Spinal cord (tissue), 10 donors: ENCODE data around the gene RPTOR. TPM values are rescaled to one million over a fixed set of nuclear protein-coding genes. Genes with fewer than 3 reads are reported as not detected.
A peak's percentile ranks its signal among the peaks of the same experiment; 100 is the strongest.
"Not testable (repeated sequence)": the region's sequence is repeated elsewhere in the genome, so short reads cannot be mapped to it uniquely, and the experiment has no call there.

ENCODE experiments used
- DNase-seq, 6 donors: peaks; one replicate each; pipeline versions ENCODE4 v3.0.0 to v3.0.0-alpha.2; 2013 to 2015; ENCODE audit warnings: low spot score in 6 of 6, low read depth in 4 of 6
- H3K27ac ChIP-seq: one replicate; pipeline ENCODE4 v1.5.1; 2013; ENCODE audit warnings: low read depth, low read length, control low read depth
- H3K27me3 ChIP-seq: one replicate; pipeline ENCODE4 v1.6.1; 2013; ENCODE audit warnings: low read length; ENCODE audit not compliant: control insufficient read depth, insufficient read depth
- H3K36me3 ChIP-seq: one replicate; pipeline ENCODE4 v1.6.1; 2013; ENCODE audit warnings: low read length; ENCODE audit not compliant: control insufficient read depth, insufficient read depth
- H3K4me1 ChIP-seq: one replicate; pipeline ENCODE4 v1.6.1; 2013; ENCODE audit warnings: low read length; ENCODE audit not compliant: control insufficient read depth, insufficient read depth
- H3K4me3 ChIP-seq: one replicate; pipeline ENCODE4 v1.5.1; 2013; ENCODE audit warnings: low read depth, low read length, control low read depth
- H3K9me3 ChIP-seq: one replicate; pipeline ENCODE4 v1.6.1; 2013; ENCODE audit warnings: low read length; ENCODE audit not compliant: control insufficient read depth, insufficient read depth
- WGBS: methylation state at CpG from one replicate; pipeline ENCODE4 v1.1.5; 2013; ENCODE audit warnings: missing lambda C conversion rate; ENCODE audit not compliant: insufficient coverage; 5-methylcytosine and 5-hydroxymethylcytosine counted together
- polyA plus RNA-seq, 2 donors: library from polyadenylated mRNA; unstranded; fragments of 120-200 nt; gene quantifications; one replicate each; pipeline ENCODE4 v1.2.1, GENCODE V29; 2013; ENCODE audit not compliant: insufficient read length in 2 of 2
- total RNA-seq, 2 donors: library from RNA; depleted of rRNA in 1 of 2; stranded (reverse); fragments of 120-200 nt in 1 of 2; fragments of >200 nt in 1 of 2; gene quantifications; one replicate each; pipeline versions ENCODE4 v1.2.3 to v1.2.4, GENCODE V29; 2013 to 2014
- donor health status: healthy.

The RPTOR gene
- total and polyA plus RNA-seq, 4 donors, result 17.1 to 27.2 (median 21.6) TPM

GRCh38 chr17:80792373-80792781 lies 247.7 kb downstream of the RPTOR start:
- Histone ChIP-seq H3K36me3 (peaks cover 3% of the 10 kb centered on the region), H3K4me3 (no peak overlapping the region), H3K27ac (no peak overlapping the region), H3K27me3 (no peaks in the 10 kb centered on the region), H3K9me3 (no peaks in the 10 kb centered on the region), H3K4me1 (peaks cover 48% of the 10 kb centered on the region)
- WGBS, result 85% methylated on average over 8 of the region's 10 CpGs
- DNase-seq, result no peak

- H3K27me3 ChIP-seq, result no peaks in the 10 kb centered on the region
- no peak for DNase-seq
- H3K27ac ChIP-seq, result no peak overlapping the region
- no peaks in the 10 kb centered on the region for H3K9me3 ChIP-seq
- peaks cover 7% of the 10 kb centered on the region for H3K36me3 ChIP-seq
- WGBS, result 93% methylated on average over 8 of the region's 12 CpGs
- no peak overlapping the region for H3K4me3 ChIP-seq
- peaks cover 48% of the 10 kb centered on the region for H3K4me1 ChIP-seq
Observed at GRCh38 chr17:80793421-80793820, 248.8 kb downstream of the RPTOR start.

GRCh38 chr17:80793851-80794267 lies 249.2 kb downstream of the RPTOR start:
- H3K9me3 ChIP-seq, result no peaks in the 10 kb centered on the region
- H3K4me3 ChIP-seq, result no peak overlapping the region
- H3K27me3 ChIP-seq, result no peaks in the 10 kb centered on the region
- DNase-seq, result peak in 1 of 6 donors; percentile 72
- WGBS, result 82% methylated on average over 3 of the region's 5 CpGs
- H3K27ac ChIP-seq, result no peak overlapping the region
- peaks cover 9% of the 10 kb centered on the region for H3K36me3 ChIP-seq
- H3K4me1 ChIP-seq, result peaks cover 48% of the 10 kb centered on the region

- peaks cover 51% of the 10 kb centered on the region for H3K4me1 ChIP-seq
- no peak overlapping the region for H3K4me3 ChIP-seq
- no peaks in the 10 kb centered on the region for H3K9me3 ChIP-seq
- no peak overlapping the region for H3K27ac ChIP-seq
- 93% methylated on average over 11 of the region's 16 CpGs for WGBS
- peaks cover 9% of the 10 kb centered on the region for H3K36me3 ChIP-seq
- no peaks in the 10 kb centered on the region for H3K27me3 ChIP-seq
- DNase-seq, result peak in 1 of 6 donors; percentile 17
Observed at GRCh38 chr17:80794281-80795089, 249.8 kb downstream of the RPTOR start.

- H3K36me3 ChIP-seq, result peaks cover 14% of the 10 kb centered on the region
- peaks cover 55% of the 10 kb centered on the region for H3K4me1 ChIP-seq
- WGBS, result 69% methylated on average over 8 of the region's 12 CpGs
- no peaks in the 10 kb centered on the region for H3K27me3 ChIP-seq
- no peak overlapping the region for H3K4me3 ChIP-seq
- H3K9me3 ChIP-seq, result no peaks in the 10 kb centered on the region
- no peak overlapping the region for H3K27ac ChIP-seq
- DNase-seq, result peak in 1 of 6 donors; percentile 30
Observed at GRCh38 chr17:80795090-80795580, 250.5 kb downstream of the RPTOR start.

GRCh38 chr17:80795754-80796153 lies 251.1 kb downstream of the RPTOR start:
- H3K9me3 ChIP-seq, result no peaks in the 10 kb centered on the region

GRCh38 chr17:80796430-80796861 lies 251.8 kb downstream of the RPTOR start:
- no peak for DNase-seq
- Histone ChIP-seq H3K4me3 (no peak overlapping the region), H3K36me3 (peaks cover 14% of the 10 kb centered on the region), H3K4me1 (peaks cover 54% of the 10 kb centered on the region), H3K27ac (no peak overlapping the region), H3K9me3 (no peaks in the 10 kb centered on the region), H3K27me3 (no peaks in the 10 kb centered on the region)
- WGBS, result 92% methylated on average over 2 of the region's 9 CpGs

More at GRCh38 chr17:80795754-80796153, 251.1 kb downstream of the RPTOR start:
- DNase-seq, result peak in 2 of 6 donors; percentile 54 to 81
- Histone ChIP-seq H3K4me1 (peaks cover 52% of the 10 kb centered on the region), H3K4me3 (no peak overlapping the region), H3K27ac (no peak overlapping the region), H3K36me3 (peaks cover 14% of the 10 kb centered on the region), H3K27me3 (no peaks in the 10 kb centered on the region)
- WGBS, result 24% methylated on average over 11 of the region's 14 CpGs

GRCh38 chr17:80797222-80797621 lies 252.6 kb downstream of the RPTOR start:
- H3K4me3 ChIP-seq, H3K9me3 ChIP-seq, DNase-seq, H3K27ac ChIP-seq, H3K27me3 ChIP-seq: not testable (repeated sequence)
- H3K4me1 ChIP-seq, result peaks cover 49% of the 10 kb centered on the region
- WGBS, result 100% methylated on average over 2 of the region's 5 CpGs
- peaks cover 18% of the 10 kb centered on the region for H3K36me3 ChIP-seq

- no peak for DNase-seq
- Histone ChIP-seq H3K4me3 (no peak overlapping the region), H3K27ac (no peak overlapping the region), H3K27me3 (no peaks in the 10 kb centered on the region), H3K36me3 (peaks cover 20% of the 10 kb centered on the region), H3K4me1 (peaks cover 45% of the 10 kb centered on the region), H3K9me3 (no peaks in the 10 kb centered on the region)
- 93% methylated on average over 15 of the region's 18 CpGs for WGBS
Observed at GRCh38 chr17:80797741-80798594, 253.3 kb downstream of the RPTOR start.
